Thymus (tissue), 11 donors: Measurements from ENCODE around the gene MAPT. TPM values are rescaled to one million over a fixed set of nuclear protein-coding genes. Genes with fewer than 3 reads are reported as not detected.

Experiments
- DNase-seq, 9 donors: peaks; one replicate each; pipeline ENCODE4 v3.0.0-alpha.2; 2013; ENCODE audit warnings: low spot score in 9 of 9, low read depth in 6 of 9, missing footprints in 1 of 9
- H3K27ac ChIP-seq, 2 donors: one replicate each; pipeline ENCODE4 v1.5.1; 2013; ENCODE audit warnings: control low read depth in 1 of 2, low read depth in 1 of 2, low read length in 1 of 2, mild to moderate bottlenecking in 1 of 2, moderate library complexity in 1 of 2
- H3K27me3 ChIP-seq, 2 donors: one replicate each; pipeline ENCODE4 v1.5.1; 2013; ENCODE audit warnings: low read length in 1 of 2; ENCODE audit not compliant: control insufficient read depth in 2 of 2, insufficient read depth in 1 of 2
- H3K36me3 ChIP-seq, 2 donors: one replicate each; pipeline ENCODE4 v1.5.1; 2013; ENCODE audit warnings: low read length in 1 of 2, mild to moderate bottlenecking in 1 of 2, moderate library complexity in 1 of 2; ENCODE audit not compliant: control insufficient read depth in 2 of 2, insufficient read depth in 2 of 2
- H3K4me1 ChIP-seq, 2 donors: one replicate each; pipeline ENCODE4 v1.5.1; 2013; ENCODE audit warnings: low read length in 2 of 2; ENCODE audit not compliant: control insufficient read depth in 2 of 2, insufficient read depth in 2 of 2
- H3K4me3 ChIP-seq, 2 donors: one replicate each; pipeline ENCODE4 v1.5.1; 2013; ENCODE audit warnings: low read length in 2 of 2, control low read depth in 1 of 2, mild to moderate bottlenecking in 1 of 2
- H3K9me3 ChIP-seq, 2 donors: one replicate each; pipeline ENCODE4 v1.5.1; 2013; ENCODE audit warnings: low read length in 1 of 2, mild to moderate bottlenecking in 1 of 2; ENCODE audit not compliant: control insufficient read depth in 2 of 2, insufficient read depth in 1 of 2
- WGBS: extraction: QIAGEN DNeasy Blood & Tissue Kit; methylation state at CpG from one replicate; pipeline ENCODE4 v1.1.7; 2013; 5-methylcytosine and 5-hydroxymethylcytosine counted together
- polyA plus RNA-seq: library from polyadenylated mRNA; stranded (reverse); fragments of 200-250 nt; gene quantifications from one replicate; pipeline ENCODE4 v1.2.3, GENCODE V29; 2013
- total RNA-seq: library from RNA; stranded (reverse); fragments of 120-200 nt; gene quantifications from one replicate; pipeline ENCODE4 v1.2.4, GENCODE V29; 2013
- donor health status: healthy.

MAPT gene
- total and polyA plus RNA-seq, 2 donors: 0.57 to 0.84 TPM

GRCh38 chr17:46023783-46024388 is 129.5 kb downstream of the MAPT start:
- WGBS: 97% methylated on average over 24 of the region's 24 CpGs
- DNase-seq: no peak

GRCh38 chr17:46024590-46024989 is 130.2 kb downstream of the MAPT start:
- DNase-seq: no peak
- no peaks in the 10 kb centered on the region for H3K9me3 ChIP-seq
- no peaks in the 10 kb centered on the region for H3K4me1 ChIP-seq
- H3K4me3 ChIP-seq: no peak overlapping the region
- 93% methylated on average over 14 of the region's 14 CpGs for WGBS
- no peak overlapping the region for H3K27ac ChIP-seq
- H3K27me3 ChIP-seq: no peaks in the 10 kb centered on the region
- H3K36me3 ChIP-seq: peaks cover 8 to 54% of the 10 kb centered on the region in 2 donors

More at GRCh38 chr17:46023783-46024388, 129.5 kb downstream of the MAPT start:
- no peak overlapping the region for H3K4me3 ChIP-seq
- no peaks in the 10 kb centered on the region for H3K4me1 ChIP-seq
- H3K9me3 ChIP-seq: no peaks in the 10 kb centered on the region
- H3K36me3 ChIP-seq: peaks cover 8 to 47% of the 10 kb centered on the region in 2 donors
- no peaks in the 10 kb centered on the region for H3K27me3 ChIP-seq
- H3K27ac ChIP-seq: no peak overlapping the region

DNA sequence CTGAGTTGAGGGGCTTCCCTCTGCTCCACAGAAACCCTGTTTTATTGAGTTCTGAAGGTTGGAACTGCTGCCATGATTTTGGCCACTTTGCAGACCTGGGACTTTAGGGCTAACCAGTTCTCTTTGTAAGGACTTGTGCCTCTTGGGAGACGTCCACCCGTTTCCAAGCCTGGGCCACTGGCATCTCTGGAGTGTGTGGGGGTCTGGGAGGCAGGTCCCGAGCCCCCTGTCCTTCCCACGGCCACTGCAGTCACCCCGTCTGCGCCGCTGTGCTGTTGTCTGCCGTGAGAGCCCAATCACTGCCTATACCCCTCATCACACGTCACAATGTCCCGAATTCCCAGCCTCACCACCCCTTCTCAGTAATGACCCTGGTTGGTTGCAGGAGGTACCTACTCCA is 130.7 kb downstream of the MAPT start:
- Histone ChIP-seq H3K4me3 (no peak overlapping the region), H3K36me3 (peaks cover 8 to 57% of the 10 kb centered on the region in 2 donors), H3K4me1 (no peaks in the 10 kb centered on the region), H3K27me3 (no peaks in the 10 kb centered on the region), H3K27ac (no peak overlapping the region), H3K9me3 (no peaks in the 10 kb centered on the region)
- WGBS: 90% methylated on average over 10 of the region's 10 CpGs
- no peak for DNase-seq

GRCh38 chr17:46025510-46026165 is 131.3 kb downstream of the MAPT start:
- no peak overlapping the region for H3K4me3 ChIP-seq
- 94% methylated on average over 8 of the region's 8 CpGs for WGBS
- no peaks in the 10 kb centered on the region for H3K9me3 ChIP-seq
- no peak overlapping the region for H3K27ac ChIP-seq
- no peaks in the 10 kb centered on the region for H3K4me1 ChIP-seq
- DNase-seq: no peak
- H3K27me3 ChIP-seq: no peaks in the 10 kb centered on the region
- peaks cover 12 to 63% of the 10 kb centered on the region in 2 donors for H3K36me3 ChIP-seq

- no peak for DNase-seq
Observed at GRCh38 chr17:46026166-46027047, 132.1 kb downstream of the MAPT start.

GRCh38 chr17:46027048-46027975 is 133.0 kb downstream of the MAPT start:
- Histone ChIP-seq H3K27ac (no peak overlapping the region), H3K4me1 (no peaks in the 10 kb centered on the region), H3K4me3 (no peak overlapping the region), H3K36me3 (peaks cover 29 to 79% of the 10 kb centered on the region in 2 donors), H3K9me3 (no peaks in the 10 kb centered on the region), H3K27me3 (no peaks in the 10 kb centered on the region)
- DNase-seq: no peak
- 95% methylated on average over 12 of the region's 12 CpGs for whole genome bisulfite sequencing

More at GRCh38 chr17:46026166-46027047, 132.1 kb downstream of the MAPT start:
- Histone ChIP-seq H3K27me3 (no peaks in the 10 kb centered on the region), H3K36me3 (peaks cover 19 to 70% of the 10 kb centered on the region in 2 donors), H3K4me3 (no peak overlapping the region), H3K9me3 (no peaks in the 10 kb centered on the region), H3K4me1 (no peaks in the 10 kb centered on the region), H3K27ac (no peak overlapping the region)
- 96% methylated on average over 17 of the region's 17 CpGs for WGBS

DNA sequence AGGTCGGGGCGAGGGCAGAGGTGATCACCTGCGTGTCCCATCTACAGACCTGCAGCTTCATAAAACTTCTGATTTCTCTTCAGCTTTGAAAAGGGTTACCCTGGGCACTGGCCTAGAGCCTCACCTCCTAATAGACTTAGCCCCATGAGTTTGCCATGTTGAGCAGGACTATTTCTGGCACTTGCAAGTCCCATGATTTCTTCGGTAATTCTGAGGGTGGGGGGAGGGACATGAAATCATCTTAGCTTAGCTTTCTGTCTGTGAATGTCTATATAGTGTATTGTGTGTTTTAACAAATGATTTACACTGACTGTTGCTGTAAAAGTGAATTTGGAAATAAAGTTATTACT is 133.6 kb downstream of the MAPT start:
- H3K27ac ChIP-seq: no peak overlapping the region
- H3K4me1 ChIP-seq: no peaks in the 10 kb centered on the region
- H3K9me3 ChIP-seq: no peaks in the 10 kb centered on the region
- H3K36me3 ChIP-seq: peaks cover 35 to 82% of the 10 kb centered on the region in 2 donors
- WGBS: 95% methylated on average over 4 of the region's 4 CpGs
- no peak overlapping the region for H3K4me3 ChIP-seq
- H3K27me3 ChIP-seq: no peaks in the 10 kb centered on the region
- no peak for DNase-seq

- Histone ChIP-seq H3K36me3 (peaks cover 39 to 82% of the 10 kb centered on the region in 2 donors), H3K27ac (no peak overlapping the region), H3K4me1 (no peaks in the 10 kb centered on the region), H3K4me3 (no peak overlapping the region), H3K9me3 (no peaks in the 10 kb centered on the region), H3K27me3 (no peaks in the 10 kb centered on the region)
- DNase-seq: no peak
- WGBS: 97% methylated on average over 3 of the region's 3 CpGs
Observed at GRCh38 chr17:46028374-46028773, 134.0 kb downstream of the MAPT start.
